Skeletal muscle satellite cell (primary cell): ENCODE data around the gene PCYT2.

Experiments used
- H3K27me3 ChIP-seq: 2 replicates; pipeline ENCODE4 v1.7.0; 2013; ENCODE audit warnings: low read length; ENCODE audit not compliant: control insufficient read depth, insufficient read depth
- H3K36me3 ChIP-seq: 2 replicates; pipeline ENCODE4 v1.7.0; 2013; ENCODE audit warnings: mild to moderate bottlenecking, control low read depth, low read length; ENCODE audit not compliant: insufficient read depth
- H3K4me1 ChIP-seq: 2 replicates; pipeline ENCODE4 v1.7.0; 2013; ENCODE audit warnings: low read length; ENCODE audit not compliant: control insufficient read depth, insufficient read depth
- H3K4me2 ChIP-seq: 2 replicates; pipeline ENCODE4 v1.7.0; 2013; ENCODE audit warnings: mild to moderate bottlenecking, low read length
- H3K4me3 ChIP-seq: 2 replicates; pipeline ENCODE4 v1.7.0; 2013; ENCODE audit warnings: low read length
- H3K9ac ChIP-seq: 2 replicates; pipeline ENCODE4 v1.7.0; 2013; ENCODE audit warnings: mild to moderate bottlenecking, low read depth, low read length, moderate library complexity
- H3K9me3 ChIP-seq: replicated peaks from 2 replicates; pipeline ENCODE4 v1.7.0; 2013; ENCODE audit warnings: mild to moderate bottlenecking, control low read depth, low read length

The PCYT2 gene

DNA sequence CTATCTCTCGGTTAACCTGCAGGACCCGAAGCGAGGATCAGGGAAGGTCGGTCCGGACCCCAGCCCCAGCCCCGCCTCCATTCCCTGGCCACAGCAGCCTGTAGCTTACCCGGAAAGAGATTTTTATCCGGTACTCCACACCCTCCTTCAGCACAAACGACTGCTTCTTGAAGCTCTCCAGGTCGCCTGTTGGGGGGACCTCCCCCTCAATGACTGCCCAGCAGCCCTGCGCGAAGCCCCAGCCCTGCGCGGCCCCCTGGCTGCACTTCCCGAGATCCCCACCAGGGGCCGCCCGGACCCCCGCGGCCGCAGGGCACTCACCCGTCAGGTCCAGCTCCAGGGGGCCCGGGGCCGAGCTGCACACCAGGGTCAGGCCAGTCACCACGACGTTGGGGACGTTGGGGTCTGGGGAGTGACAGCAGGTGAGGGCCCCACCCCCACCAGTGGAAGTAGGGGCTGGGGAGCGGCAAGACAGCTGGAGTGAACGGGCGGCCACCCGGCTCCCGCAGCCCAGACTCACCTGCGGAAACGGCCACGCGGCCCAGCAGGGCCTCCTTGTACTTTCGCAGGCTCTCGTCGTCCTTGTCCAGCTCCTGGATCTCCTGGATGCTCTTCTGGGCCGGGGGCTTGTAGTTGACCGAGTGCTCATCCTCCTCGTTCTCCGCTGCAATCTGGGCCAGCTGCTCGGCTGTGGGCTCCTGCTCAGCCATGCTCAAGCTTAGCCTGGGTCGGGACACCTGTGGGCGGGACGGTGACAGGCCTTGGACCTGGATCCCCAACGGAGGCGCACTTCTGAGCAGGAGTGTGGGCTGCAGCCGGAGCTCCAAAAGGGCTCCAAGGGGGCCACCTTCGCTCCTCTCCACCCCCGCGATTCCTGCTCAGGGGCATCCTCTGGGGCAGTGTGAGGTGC is 41.7 kb downstream of the PCYT2 start:
- Histone ChIP-seq H3K4me1 (peaks cover 52% of the 10 kb centered on the region), H3K4me2 (peak overlapping the region; percentile 99), H3K27me3 (no peaks in the 10 kb centered on the region), H3K9ac (peak overlapping the region; percentile 97), H3K36me3 (peaks cover 45% of the 10 kb centered on the region), H3K9me3 (no peaks in the 10 kb centered on the region), H3K4me3 (peak overlapping the region; percentile 86)

DNA sequence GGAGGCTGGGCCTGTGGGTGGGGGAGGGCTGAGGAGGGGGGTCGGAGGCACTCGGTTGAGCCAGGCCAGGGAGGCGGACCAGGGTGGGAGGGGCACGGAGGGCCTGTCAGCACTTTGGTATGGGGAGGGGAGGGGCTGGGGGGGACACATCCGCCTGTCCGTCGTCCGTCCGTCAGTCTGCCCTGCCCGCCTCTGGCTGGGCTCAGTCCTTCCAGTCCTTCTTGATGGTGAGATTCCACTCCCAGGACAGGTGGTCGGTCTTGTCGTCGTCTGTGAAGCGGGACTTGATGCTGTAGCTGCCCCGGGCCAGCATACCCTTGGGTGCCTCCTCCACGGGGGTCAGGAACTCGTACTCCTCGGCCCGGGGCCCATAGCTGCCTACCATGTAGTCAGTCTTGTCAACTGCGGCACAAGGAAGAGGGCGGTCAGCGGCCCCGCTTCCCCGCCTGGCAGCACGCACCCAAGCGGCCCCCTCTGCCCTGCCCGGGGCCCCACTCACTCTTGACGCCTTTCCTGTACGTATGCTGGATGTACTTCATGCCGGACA is 42.5 kb downstream of the PCYT2 start:
- peaks cover 52% of the 10 kb centered on the region for H3K4me1 ChIP-seq
- H3K36me3 ChIP-seq, result peaks cover 52% of the 10 kb centered on the region
- H3K4me3 ChIP-seq, result peak overlapping the region; percentile 86
- no peaks in the 10 kb centered on the region for H3K9me3 ChIP-seq
- H3K4me2 ChIP-seq, result peak overlapping the region; percentile 99
- H3K9ac ChIP-seq, result peak overlapping the region; percentile 97
- H3K27me3 ChIP-seq, result no peaks in the 10 kb centered on the region

DNA sequence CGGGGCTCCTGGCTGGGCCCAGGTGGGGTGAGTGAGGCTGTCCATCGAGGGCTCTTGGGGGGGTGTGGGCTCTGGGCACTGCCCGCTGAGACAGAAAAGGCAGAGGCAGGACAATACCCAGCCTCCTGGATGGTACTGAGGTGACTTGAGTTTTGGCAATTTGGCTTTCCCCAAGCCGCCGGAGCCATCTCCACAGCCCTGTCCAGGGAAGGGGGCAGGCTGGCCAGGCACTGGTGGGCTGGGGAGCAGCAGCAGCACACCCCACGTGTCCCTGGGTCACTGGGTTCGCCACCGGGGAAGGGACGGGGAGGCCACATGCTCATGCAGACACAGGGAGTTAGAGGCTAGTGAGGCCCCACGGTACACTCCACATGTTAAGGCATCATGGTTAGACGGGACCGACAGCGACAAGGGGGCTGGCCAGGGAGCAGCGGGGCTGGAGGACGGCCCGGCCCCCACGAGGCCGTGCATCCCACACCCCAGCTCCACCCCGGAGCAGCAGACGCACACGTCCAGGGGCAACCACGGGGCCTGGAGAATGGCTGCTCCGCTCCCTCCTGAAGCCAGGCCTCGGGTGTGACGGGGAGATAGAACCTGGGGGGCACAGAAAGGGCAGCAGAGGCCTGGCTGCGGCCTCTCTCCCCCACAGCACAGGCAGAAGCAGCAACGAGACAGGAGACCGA is 43.1 kb downstream of the PCYT2 start:
- Histone ChIP-seq H3K27me3 (no peaks in the 10 kb centered on the region), H3K4me3 (peak overlapping the region; percentile 43), H3K36me3 (peaks cover 55% of the 10 kb centered on the region), H3K9ac (peak overlapping the region; percentile 53), H3K4me1 (peaks cover 53% of the 10 kb centered on the region), H3K9me3 (no peaks in the 10 kb centered on the region), H3K4me2 (peak overlapping the region; percentile 52)

DNA sequence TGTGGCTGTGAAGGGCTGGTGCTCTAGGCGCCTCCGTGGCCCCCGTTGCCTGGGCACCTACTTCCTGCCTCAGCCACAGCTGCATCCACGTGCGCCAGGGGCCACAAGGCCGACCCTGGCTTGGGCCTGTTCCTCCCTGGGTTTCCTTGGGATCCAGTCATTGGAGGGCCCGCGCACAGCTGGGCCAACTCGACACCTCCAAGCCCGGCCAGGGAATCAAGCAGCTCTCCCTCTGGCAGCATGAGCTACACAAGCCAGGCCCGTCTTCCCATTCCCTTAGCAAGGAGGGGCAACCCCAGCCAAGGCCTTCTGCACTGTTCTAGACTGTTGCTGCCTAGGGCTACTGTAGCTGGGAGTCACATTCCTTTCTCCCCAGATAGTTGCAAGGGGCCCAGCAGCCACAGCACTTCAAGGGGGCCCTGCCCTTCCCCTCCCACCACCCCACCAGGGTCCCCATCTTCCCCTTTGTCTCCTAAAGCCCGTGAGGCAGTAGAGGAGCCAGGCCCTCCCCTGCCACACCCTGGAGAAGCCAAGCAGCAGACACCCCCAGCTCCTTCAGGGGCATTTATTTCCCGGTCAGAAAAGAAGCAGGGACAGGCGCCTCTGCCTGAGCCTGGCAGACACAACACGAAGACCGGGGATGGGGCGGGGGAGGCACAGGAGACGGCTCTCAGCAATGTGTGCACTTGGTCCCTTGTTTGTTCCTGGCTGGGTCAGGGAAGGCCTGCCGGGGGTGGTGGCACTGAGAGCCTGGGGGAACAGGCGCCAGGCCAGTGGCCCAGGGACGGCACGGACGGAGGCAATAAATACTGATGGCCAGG is 43.8 kb downstream of the PCYT2 start:
- Histone ChIP-seq H3K9ac (peak overlapping the region; percentile 53), H3K4me2 (no peak overlapping the region), H3K27me3 (no peaks in the 10 kb centered on the region), H3K4me3 (no peak overlapping the region), H3K4me1 (peaks cover 50% of the 10 kb centered on the region), H3K36me3 (peaks cover 57% of the 10 kb centered on the region), H3K9me3 (no peaks in the 10 kb centered on the region)

DNA sequence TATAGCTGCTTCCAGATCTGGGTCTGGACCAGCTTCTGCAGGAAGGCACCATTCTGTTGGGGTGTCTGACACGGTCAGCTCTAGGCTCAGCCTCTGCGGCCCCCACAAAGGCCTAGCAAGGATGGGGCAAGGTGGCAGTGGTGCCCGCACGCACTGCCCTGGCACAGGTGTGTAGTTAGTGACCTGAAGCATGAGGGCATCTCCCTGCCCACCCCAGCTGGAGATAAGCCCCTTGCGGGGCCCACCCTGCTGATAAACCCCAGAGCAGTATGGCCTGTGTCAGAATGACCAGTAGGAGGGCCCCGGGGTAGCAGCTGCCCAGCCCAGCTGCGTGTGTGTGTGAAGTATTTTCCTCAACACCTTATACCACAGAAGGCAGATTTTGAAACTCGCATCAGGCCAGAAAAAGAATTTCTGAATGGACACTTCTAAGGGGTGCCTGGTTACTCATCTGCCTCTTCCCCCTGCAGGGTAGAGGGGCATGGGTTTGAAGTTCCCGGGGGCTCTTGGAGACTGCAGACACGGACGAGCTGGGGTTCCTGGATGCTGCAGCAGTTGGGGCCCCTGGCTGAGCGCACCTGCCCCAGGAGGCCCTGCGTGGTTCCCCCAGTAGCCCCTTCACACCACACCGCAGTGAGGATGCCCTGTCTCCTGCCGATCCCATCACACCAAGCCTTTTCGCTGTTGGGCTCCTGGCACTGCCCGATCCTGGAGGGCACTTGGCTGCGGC is 44.6 kb downstream of the PCYT2 start:
- Histone ChIP-seq H3K36me3 (peaks cover 57% of the 10 kb centered on the region), H3K27me3 (no peaks in the 10 kb centered on the region), H3K9me3 (no peaks in the 10 kb centered on the region), H3K9ac (peak overlapping the region; percentile 21), H3K4me1 (peaks cover 47% of the 10 kb centered on the region), H3K4me2 (no peak overlapping the region), H3K4me3 (no peak overlapping the region)

DNA sequence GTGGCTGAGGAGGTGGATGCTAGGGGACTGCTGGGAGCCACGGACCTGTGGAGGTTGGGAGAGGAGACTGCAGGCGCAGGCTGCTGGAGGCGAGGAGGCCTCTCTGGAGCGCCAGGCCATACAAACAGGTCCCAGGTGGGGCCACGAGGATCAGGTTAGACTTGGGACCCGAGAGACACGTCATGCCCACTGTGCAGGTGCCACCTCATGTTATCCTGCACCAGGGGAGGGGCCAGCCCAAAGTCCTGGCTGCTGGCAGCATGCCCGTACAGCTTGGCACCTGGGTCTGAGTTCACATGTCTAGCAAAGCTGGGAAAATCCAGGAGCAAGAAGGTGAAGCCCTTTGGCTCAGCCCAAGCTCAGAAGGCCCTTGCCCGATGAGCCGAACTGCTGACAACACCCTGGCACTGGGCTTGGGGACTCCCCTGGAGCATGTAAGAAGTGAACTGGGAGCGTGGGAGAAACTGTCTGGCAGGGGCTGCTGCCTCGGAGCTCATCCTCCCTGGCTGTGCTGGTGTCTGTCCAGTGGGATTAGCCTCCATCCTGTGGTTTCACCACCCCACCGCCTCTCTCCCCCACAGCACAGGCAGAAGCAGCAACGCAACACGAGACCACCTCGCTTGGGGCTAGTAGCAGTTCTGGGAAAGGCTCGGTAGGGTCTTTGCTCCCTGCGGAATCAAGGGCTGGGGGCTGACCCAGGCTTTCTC is 45.3 kb downstream of the PCYT2 start:
- H3K4me1 ChIP-seq, result peaks cover 44% of the 10 kb centered on the region
- no peak overlapping the region for H3K9ac ChIP-seq
- H3K4me3 ChIP-seq, result no peak overlapping the region
- H3K36me3 ChIP-seq, result peaks cover 57% of the 10 kb centered on the region
- H3K4me2 ChIP-seq, result no peak overlapping the region
- H3K9me3 ChIP-seq, result no peaks in the 10 kb centered on the region
- no peaks in the 10 kb centered on the region for H3K27me3 ChIP-seq

DNA sequence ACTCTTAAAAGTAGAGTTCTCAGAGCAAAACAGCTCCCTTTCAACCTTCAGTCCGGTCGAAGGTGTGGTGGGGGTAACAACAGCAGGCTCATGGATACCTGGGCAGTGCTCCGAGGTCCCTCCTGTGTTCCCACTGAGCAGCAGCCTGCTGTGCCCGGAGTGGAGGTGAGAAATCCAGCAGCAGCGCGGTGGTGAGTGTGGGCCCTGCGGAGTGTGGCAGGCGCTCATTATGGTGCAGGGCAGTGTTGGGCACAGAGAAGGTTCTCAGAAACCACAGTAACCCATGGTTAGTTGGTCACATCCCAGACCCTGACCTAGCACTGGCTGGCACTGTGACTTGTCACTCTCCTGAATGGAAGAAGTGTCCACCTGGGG is 45.9 kb downstream of the PCYT2 start:
- H3K4me1 ChIP-seq, result peaks cover 44% of the 10 kb centered on the region
- H3K36me3 ChIP-seq, result peaks cover 55% of the 10 kb centered on the region
- H3K4me2 ChIP-seq, result no peak overlapping the region
- H3K9ac ChIP-seq, result no peak overlapping the region
- no peak overlapping the region for H3K4me3 ChIP-seq
- no peaks in the 10 kb centered on the region for H3K9me3 ChIP-seq
- no peaks in the 10 kb centered on the region for H3K27me3 ChIP-seq

DNA sequence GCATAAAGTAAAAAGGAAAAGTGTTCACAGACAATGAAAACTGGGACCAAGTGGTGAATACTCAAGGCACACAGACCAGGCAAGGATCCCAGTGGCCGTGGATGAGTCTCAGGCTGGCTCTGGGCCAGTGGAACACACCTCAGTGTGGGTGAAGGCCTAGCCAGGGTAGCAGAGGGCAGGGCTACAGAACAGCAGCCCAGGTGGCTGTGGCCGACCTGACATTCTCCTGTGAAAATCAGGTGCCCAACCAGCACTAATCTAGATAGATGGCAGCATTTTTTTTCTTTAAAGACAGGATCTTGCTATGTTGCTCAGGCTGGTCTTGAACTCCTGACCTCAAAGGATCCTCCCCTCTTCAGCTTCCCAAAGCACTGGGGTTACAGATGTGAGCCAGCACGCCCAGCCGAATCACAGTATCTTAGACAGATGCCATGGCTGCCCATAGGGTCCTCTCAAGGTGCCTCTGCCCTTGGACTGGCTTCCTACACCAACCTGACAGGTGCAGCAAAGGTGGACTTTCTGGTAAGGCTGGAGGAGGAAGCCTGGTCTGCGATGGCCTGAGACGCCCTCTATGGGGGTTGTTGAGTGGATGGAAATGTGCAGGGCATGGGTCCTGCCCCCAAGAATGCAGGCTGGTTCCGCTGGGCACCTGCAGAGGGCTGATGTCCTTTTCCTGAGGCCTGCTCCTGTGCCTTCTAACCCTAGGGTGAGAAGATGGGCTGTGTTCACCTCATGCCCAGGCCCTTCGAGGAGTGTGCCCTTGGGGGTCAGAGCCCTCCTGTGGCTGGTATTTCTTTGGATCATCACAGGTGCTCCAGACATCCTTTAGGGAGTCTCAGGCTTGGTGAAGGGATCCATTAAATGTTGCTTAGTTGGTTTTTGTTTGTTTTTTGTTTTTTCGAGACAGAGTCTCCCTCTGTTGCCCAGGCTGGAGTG is 47.1 kb downstream of the PCYT2 start:
- peak overlapping the region; percentile 34 for H3K4me2 ChIP-seq
- no peaks in the 10 kb centered on the region for H3K27me3 ChIP-seq
- H3K9me3 ChIP-seq, result no peaks in the 10 kb centered on the region
- H3K4me3 ChIP-seq, result no peak overlapping the region
- peak overlapping the region; percentile 13 for H3K9ac ChIP-seq
- peaks cover 44% of the 10 kb centered on the region for H3K36me3 ChIP-seq
- peaks cover 35% of the 10 kb centered on the region for H3K4me1 ChIP-seq

DNA sequence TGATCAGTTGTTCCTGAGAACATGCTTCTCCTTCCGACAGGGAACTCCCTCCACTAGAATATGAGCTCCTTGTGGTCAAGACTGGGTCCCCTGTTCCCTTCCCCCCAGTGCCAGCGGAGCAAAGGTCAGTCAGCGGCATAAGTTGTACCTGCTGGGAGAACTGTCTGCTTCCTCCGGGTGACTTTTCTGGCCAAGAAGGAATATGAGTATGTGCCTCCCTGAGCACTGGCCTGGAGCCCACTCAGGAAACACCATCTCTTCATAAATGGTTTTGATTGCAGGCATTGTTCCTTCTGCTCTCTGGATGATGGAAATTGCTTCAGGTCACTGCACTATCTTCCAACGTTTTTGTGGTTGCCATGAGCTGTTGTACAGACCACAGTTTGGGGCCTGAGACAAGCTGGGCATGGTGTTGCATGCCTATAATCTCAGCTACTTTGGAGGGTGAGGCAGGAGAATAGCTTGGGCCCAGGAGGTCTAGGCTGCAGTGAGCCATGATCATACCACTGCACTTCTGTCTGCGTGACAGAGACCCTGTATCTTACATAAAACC is 48.0 kb downstream of the PCYT2 start:
- H3K4me1 ChIP-seq, result peaks cover 36% of the 10 kb centered on the region
- H3K4me3 ChIP-seq, result no peak overlapping the region

More for the DNA sequence above, 48.0 kb downstream of the PCYT2 start:
- peak overlapping the region; percentile 34 for H3K4me2 ChIP-seq
- peaks cover 46% of the 10 kb centered on the region for H3K36me3 ChIP-seq
- no peak overlapping the region for H3K9ac ChIP-seq
- no peaks in the 10 kb centered on the region for H3K27me3 ChIP-seq
- H3K9me3 ChIP-seq, result no peaks in the 10 kb centered on the region
